IMR-90 (cell line): ENCODE measurements around the gene TM7SF3. TPM values are rescaled to one million over a fixed set of nuclear protein-coding genes. Genes with fewer than 3 reads are reported as not detected.
"Not testable (repeated sequence)": the region's sequence is repeated elsewhere in the genome, so short reads cannot be mapped to it uniquely, and the experiment has no call there.

Experiments
- ATAC-seq: fragments of 200-7000 bp; cut with Tn5 transposase; 2 replicates; pipeline ENCODE4 v1.9.1; 2020; ENCODE audit warnings: low read depth, mild to moderate bottlenecking, moderate library complexity
- BruUV-seq: library from RNA; stranded (reverse); fragments of 400-500 nt; replicated peaks from 2 replicates; lab custom pipeline; 2021; lab: Mats Ljungman, UMichigan
- CTCF ChIA-PET: fragments of 300-600 bp; formaldehyde crosslinking; extraction: SDS; loops from one replicate; lab custom pipeline; 2021; ENCODE audit warnings: antibody characterized with exemption; lab: Yijun Ruan, JAX
- POLR2A ChIA-PET: fragments of 300-600 bp; sonication (Branson Sonifier 250); formaldehyde crosslinking; loops from one replicate; lab custom pipeline; 2022; ENCODE audit warnings: antibody characterized with exemption; ENCODE audit not compliant: unreplicated experiment; lab: Charles Lee
- DNase-seq: peaks from one replicate; pipeline ENCODE4 v3.0.0; 2013
- H2AFZ ChIP-seq: replicated peaks from 2 replicates; pipeline ENCODE3; 2013; ENCODE audit warnings: low read length, mild to moderate bottlenecking; ENCODE audit not compliant: poor library complexity
- H2AK5ac ChIP-seq: 2 replicates; pipeline ENCODE4 v1.6.1; 2013; ENCODE audit warnings: low read depth, low read length, inconsistent platforms
- H2AK9ac ChIP-seq: replicated peaks from 2 replicates; pipeline ENCODE3; 2013; ENCODE audit warnings: mild to moderate bottlenecking, low read depth, low read length, moderate library complexity; ENCODE audit not compliant: poor library complexity
- H2BK120ac ChIP-seq: 2 replicates; pipeline ENCODE4 v1.6.1; 2013; ENCODE audit warnings: low read depth, low read length, inconsistent platforms
- H2BK15ac ChIP-seq: 3 replicates; pipeline ENCODE4 v1.6.1; 2013; ENCODE audit warnings: low read depth, low read length, inconsistent platforms
- H2BK20ac ChIP-seq: 2 replicates; pipeline ENCODE4 v1.6.1; 2013; ENCODE audit warnings: low read depth, mild to moderate bottlenecking, inconsistent platforms, low read length, moderate library complexity
- H2BK5ac ChIP-seq: 2 replicates; pipeline ENCODE4 v1.6.1; 2013; ENCODE audit warnings: mild to moderate bottlenecking, low read depth, low read length, inconsistent platforms; ENCODE audit not compliant: poor library complexity, severe bottlenecking
- H3K14ac ChIP-seq: replicated peaks from 2 replicates; pipeline ENCODE4 v1.6.1; 2013; ENCODE audit warnings: low read depth, low read length, inconsistent platforms
- H3K18ac ChIP-seq: 2 replicates; pipeline ENCODE4 v1.6.1; 2013; ENCODE audit warnings: low read depth, low read length, control low read depth
- H3K23ac ChIP-seq: 2 replicates; pipeline ENCODE4 v1.6.1; 2013; ENCODE audit warnings: low read depth, low read length, inconsistent platforms
- H3K27ac ChIP-seq: 2 replicates; pipeline ENCODE4 v1.5.1; 2013; ENCODE audit warnings: mild to moderate bottlenecking, control low read depth, low read length; ENCODE audit not compliant: insufficient read depth
- H3K27me3 ChIP-seq: 2 replicates; pipeline ENCODE4 v1.6.1; 2013; ENCODE audit warnings: low read length; ENCODE audit not compliant: control insufficient read depth, insufficient read depth
- H3K36me3 ChIP-seq: 2 replicates; pipeline ENCODE4 v1.6.1; 2013; ENCODE audit warnings: low read length, mixed read lengths; ENCODE audit not compliant: control insufficient read depth, insufficient read depth
- H3K4ac ChIP-seq: 2 replicates; pipeline ENCODE4 v1.6.1; 2013; ENCODE audit warnings: low read depth, low read length, inconsistent platforms
- H3K4me1 ChIP-seq: 2 replicates; pipeline ENCODE4 v1.6.1; 2013; ENCODE audit warnings: low read length, mixed read lengths; ENCODE audit not compliant: control insufficient read depth, insufficient read depth
- H3K4me2 ChIP-seq: 2 replicates; pipeline ENCODE4 v1.6.1; 2013; ENCODE audit warnings: low read depth, mild to moderate bottlenecking, control low read depth, low read length, moderate library complexity
- H3K4me3 ChIP-seq: 2 replicates; pipeline ENCODE4 v1.5.1; 2013; ENCODE audit warnings: low read depth, mild to moderate bottlenecking, control low read depth, low read length, moderate library complexity; ENCODE audit not compliant: insufficient read depth
- H3K56ac ChIP-seq: 2 replicates; pipeline ENCODE4 v1.6.1; 2013; ENCODE audit warnings: low read length, inconsistent platforms; ENCODE audit not compliant: insufficient read depth; ENCODE audit errors: extremely low read depth
- H3K79me1 ChIP-seq, 2 experiments: 2 replicates each; pipeline ENCODE4 v1.6.1; 2013; ENCODE audit warnings: low read length in 2 of 2, inconsistent platforms in 1 of 2, low read depth in 1 of 2
- H3K9ac ChIP-seq: 2 replicates; pipeline ENCODE4 v1.6.1; 2013; ENCODE audit warnings: low read depth, low read length, control low read depth
- H3K9me1 ChIP-seq: 2 replicates; pipeline ENCODE4 v1.6.1; 2013; ENCODE audit warnings: low read length, inconsistent platforms; ENCODE audit not compliant: insufficient read depth
- H3K9me3 ChIP-seq: 2 replicates; pipeline ENCODE4 v1.6.1; 2013; ENCODE audit warnings: low read length; ENCODE audit not compliant: control insufficient read depth, insufficient read depth
- H4K20me1 ChIP-seq: 2 replicates; pipeline ENCODE4 v1.6.1; 2013; ENCODE audit warnings: low read length, inconsistent platforms; ENCODE audit not compliant: insufficient read depth
- H4K5ac ChIP-seq: 2 replicates; pipeline ENCODE4 v1.6.1; 2013; ENCODE audit warnings: mild to moderate bottlenecking, low read depth, low read length, control low read depth
- H4K8ac ChIP-seq, 2 experiments: 2 replicates each; pipeline ENCODE4 v1.6.1; 2013; ENCODE audit warnings: low read depth in 2 of 2, low read length in 2 of 2, control low read depth in 1 of 2, inconsistent platforms in 1 of 2
- H4K91ac ChIP-seq: 2 replicates; pipeline ENCODE4 v1.6.1; 2013; ENCODE audit warnings: low read depth, low read length, inconsistent platforms; ENCODE audit not compliant: insufficient read depth
- WGBS, 2 experiments: methylation state at CpG; one replicate each; pipeline versions ENCODE4 v1.1.5 to v1.1.7; 2013; ENCODE audit warnings: missing lambda C conversion rate in 2 of 2; ENCODE audit not compliant: insufficient read length in 1 of 2; ENCODE audit errors: extremely low coverage in 2 of 2; 5-methylcytosine and 5-hydroxymethylcytosine counted together
- dilution Hi-C: fragments of 300-500 bp; cut with HindIII; formaldehyde crosslinking; loops from one replicate; pipeline ENCODE4 v1.14.3; 2018; ENCODE audit warnings: low sequenced_read_pairs; ENCODE audit not compliant: unreplicated experiment
- in situ Hi-C: fragments of 300-500 bp; cut with MboI; formaldehyde crosslinking; loops from 3 replicates; pipeline ENCODE4 v1.14.3; 2019; ENCODE audit warnings: low sequenced_read_pairs, inconsistent platforms, mixed read lengths
- intact Hi-C: fragments of 100-400 bp; cut with micrococcal nuclease; formaldehyde crosslinking; loops from 2 replicates; pipeline ENCODE4 v1.10.0; 2022
- polyA plus RNA-seq, 3 experiments: library from polyadenylated mRNA; depleted of rRNA; stranded (reverse); fragments of >200 nt; gene quantifications; 2 replicates each; pipeline ENCODE4 v1.2.3, GENCODE V29; 2012; ENCODE audit warnings: low replicate concordance in 1 of 3
- total RNA-seq: library from RNA; depleted of rRNA; stranded (reverse); fragments of >200 nt; gene quantifications from 2 replicates; pipeline ENCODE4 v1.2.3, GENCODE V29; 2012

Gene TM7SF3
- total and polyA plus RNA-seq, 2 of the 4 experiments (the other 2 are of a cell fraction): 35.3 to 46.6 TPM

DNA sequence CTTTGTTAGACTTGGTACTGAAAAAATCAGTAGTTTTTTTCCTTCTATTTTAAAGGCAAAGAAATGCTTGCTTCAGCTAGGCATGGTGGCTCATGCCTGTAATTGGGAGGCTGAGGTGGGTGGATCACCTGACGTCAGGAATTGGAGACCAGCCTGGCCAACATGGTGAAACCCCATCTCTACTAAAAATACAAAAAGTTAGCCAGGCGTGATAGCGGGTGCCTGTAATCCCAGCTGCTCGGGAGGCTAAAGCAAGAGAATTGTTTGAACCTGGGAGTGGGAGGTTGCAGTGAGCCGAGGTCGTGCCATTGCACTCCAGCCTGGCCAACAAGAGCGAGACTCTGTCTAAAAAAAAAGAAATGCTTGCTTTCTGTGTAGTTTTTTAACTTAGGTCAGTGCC lies 52.8 kb downstream of the TM7SF3 start:
- in situ Hi-C loops, POLR2A ChIA-PET: not testable (repeated sequence)

More for the DNA sequence above, 52.8 kb downstream of the TM7SF3 start:
- H2AK9ac ChIP-seq, H4K91ac ChIP-seq, H3K9me3 ChIP-seq, H3K23ac ChIP-seq, H2BK5ac ChIP-seq, H4K5ac ChIP-seq, H3K4me3 ChIP-seq, H3K4ac ChIP-seq, H3K79me1 ChIP-seq, H3K4me1 ChIP-seq, H4K20me1 ChIP-seq, H3K27me3 ChIP-seq, H2AFZ ChIP-seq, H3K56ac ChIP-seq, H4K8ac ChIP-seq, H3K27ac ChIP-seq, CTCF ChIA-PET, ATAC-seq, DNase-seq, H2BK20ac ChIP-seq, H3K9ac ChIP-seq, H2BK15ac ChIP-seq, H3K18ac ChIP-seq, dilution Hi-C loops, BruUV-seq, H3K14ac ChIP-seq, H3K4me2 ChIP-seq, H2AK5ac ChIP-seq, H3K9me1 ChIP-seq, H2BK120ac ChIP-seq: not testable (repeated sequence)
- intact Hi-C loops: loop anchor here (5.0 kb wide), 1 partner anchor 41 kb away; no protein-coding TSS in a partner anchor
- H3K36me3 ChIP-seq: peaks cover 13% of the 10 kb centered on the region
- 100% methylated on average over 3 of the region's 7 CpGs; no CpG with 5 or more reads in 1 of the 2 experiments for WGBS, 2 experiments
